GM18502 (cell line): Measurements from ENCODE around the gene SASS6.

Source experiments
- ATAC-seq: cut with Tn5 transposase; IDR thresholded peaks from one replicate; pipeline ENCODE4 v1.9.1; 2021; ENCODE audit warnings: mild to moderate bottlenecking; ENCODE audit not compliant: unreplicated experiment, poor library complexity

The SASS6 gene, protein sequence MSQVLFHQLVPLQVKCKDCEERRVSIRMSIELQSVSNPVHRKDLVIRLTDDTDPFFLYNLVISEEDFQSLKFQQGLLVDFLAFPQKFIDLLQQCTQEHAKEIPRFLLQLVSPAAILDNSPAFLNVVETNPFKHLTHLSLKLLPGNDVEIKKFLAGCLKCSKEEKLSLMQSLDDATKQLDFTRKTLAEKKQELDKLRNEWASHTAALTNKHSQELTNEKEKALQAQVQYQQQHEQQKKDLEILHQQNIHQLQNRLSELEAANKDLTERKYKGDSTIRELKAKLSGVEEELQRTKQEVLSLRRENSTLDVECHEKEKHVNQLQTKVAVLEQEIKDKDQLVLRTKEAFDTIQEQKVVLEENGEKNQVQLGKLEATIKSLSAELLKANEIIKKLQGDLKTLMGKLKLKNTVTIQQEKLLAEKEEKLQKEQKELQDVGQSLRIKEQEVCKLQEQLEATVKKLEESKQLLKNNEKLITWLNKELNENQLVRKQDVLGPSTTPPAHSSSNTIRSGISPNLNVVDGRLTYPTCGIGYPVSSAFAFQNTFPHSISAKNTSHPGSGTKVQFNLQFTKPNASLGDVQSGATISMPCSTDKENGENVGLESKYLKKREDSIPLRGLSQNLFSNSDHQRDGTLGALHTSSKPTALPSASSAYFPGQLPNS

DNA sequence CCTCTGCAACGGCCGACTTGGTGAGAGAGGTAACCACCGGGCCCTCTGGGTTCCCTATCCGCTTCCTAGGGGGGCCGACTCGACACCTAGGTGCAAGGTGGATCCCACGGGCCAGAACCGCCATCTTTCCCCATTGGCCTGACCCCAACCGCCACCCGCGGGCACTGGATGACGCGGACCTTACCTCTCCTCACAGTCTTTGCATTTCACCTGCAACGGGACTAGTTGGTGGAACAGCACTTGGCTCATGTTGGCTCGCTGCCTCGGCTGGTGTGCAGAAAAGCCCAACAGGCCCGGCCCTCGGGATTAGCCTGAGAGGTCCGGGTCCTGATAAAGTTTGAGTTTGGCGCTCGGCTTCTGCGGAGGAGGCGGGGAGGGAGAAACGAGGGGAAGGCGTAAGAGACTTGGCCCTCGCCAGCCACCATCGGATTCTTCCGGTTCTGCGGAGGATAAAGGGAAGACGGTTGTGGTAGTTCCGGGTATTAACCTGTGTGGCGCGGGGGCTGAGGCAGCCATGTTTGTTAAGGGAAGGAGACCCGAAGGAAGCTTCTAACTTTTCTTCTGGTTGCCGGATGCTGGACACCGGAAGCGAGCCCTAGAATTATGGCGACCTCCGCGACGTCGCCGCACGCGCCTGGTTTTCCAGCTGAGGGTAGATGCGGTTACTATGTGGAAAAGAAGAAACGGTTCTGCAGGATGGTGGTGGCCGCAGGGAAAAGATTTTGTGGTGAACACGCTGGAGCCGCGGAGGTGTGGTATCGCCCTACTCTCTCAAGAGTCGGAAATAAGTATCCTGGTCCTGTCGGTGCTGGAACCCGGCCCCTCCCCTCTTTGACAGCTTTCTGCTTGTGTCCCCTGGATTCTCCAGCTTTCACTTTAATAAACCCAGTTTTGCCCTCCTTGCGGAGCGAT lies at the start of gene SASS6, which contains the start of gene TRMT13:
SASS6 (minus strand) TSS at position 365 of the 912 bp plus-strand sequence; CDS start at position 249, 116 bp downstream.
TRMT13 (plus strand) TSS at position 598 of the 912 bp plus-strand sequence; CDS start at position 604, 6 bp downstream.
- ATAC-seq: peak; percentile 87

DNA sequence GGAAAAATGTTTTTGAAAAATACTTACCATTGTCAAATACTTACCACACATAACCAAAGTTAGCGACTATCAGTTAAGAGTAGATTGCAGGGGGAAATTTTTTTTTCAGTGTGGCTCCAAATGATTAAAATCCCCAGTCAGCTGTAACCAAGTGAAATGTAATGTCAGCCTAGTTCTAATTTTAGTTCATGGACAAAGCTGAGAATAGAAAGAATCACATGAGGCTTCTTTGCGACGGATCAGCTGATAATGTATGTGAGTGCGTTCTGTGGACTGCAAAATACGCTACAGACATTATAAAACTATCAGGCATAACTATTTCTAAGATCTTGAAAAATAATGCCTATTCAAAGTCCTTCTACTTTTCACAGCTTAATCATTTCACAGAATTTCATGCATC lies 45.4 kb upstream of the SASS6 start, which contains the start of gene LRRC39:
LRRC39 (minus strand) TSS at position 166 of the 400 bp plus-strand sequence. CDS start 9,740 bp downstream, outside the sequence.
- ATAC-seq: no peak

DNA sequence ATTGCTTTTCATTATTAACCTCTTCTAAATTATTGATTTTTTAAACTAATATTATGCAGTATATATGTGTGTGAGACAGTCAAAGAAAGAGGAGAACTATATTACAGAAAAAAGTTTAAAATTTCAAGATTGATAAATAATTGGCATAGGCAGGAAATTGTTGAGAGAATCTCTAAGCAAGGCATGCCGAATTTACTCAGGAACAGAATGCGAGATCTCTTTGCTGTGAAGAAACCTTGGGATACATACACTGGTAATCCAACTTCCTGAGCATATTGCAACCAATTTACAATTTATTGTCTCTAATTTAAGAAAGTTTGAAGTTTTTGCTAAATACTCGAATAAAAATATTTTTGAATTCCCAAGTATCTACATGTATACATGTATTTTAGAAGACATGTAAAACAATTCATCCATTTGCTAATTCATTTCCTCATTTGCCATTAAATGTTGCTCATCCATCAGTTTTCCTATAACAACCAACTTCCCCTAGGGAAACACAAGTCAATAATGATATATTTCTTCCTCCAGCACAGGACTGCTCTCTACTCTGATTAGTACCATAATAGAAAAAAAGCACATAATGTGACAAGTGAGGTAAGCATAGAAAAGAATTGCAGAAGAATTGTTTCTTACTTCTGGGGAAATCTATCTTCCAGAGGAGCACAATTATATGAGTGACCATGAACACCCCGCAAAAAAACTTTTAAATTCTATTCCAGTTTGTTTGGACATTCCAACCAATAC lies 44.7 kb upstream of the SASS6 start:
- ATAC-seq: no peak

DNA sequence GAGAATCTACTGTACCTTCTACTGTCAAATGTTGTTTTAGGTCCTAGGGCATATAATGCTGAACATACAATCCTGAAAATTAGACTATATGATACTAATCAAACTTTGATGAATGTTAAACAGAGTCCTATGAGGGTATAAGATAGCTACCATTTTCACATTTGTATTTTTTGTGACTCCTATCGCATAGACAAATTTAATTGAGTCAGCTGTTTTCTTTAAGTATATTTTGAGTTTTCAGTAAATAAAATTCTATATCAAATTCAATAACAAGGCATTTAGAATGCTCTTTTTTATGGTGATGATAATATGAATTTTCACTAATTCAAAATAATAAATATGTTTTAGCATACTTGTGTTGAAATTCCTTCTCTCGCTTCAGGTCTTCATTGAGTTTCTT lies 35.3 kb upstream of the SASS6 start:
- no peak for ATAC-seq

DNA sequence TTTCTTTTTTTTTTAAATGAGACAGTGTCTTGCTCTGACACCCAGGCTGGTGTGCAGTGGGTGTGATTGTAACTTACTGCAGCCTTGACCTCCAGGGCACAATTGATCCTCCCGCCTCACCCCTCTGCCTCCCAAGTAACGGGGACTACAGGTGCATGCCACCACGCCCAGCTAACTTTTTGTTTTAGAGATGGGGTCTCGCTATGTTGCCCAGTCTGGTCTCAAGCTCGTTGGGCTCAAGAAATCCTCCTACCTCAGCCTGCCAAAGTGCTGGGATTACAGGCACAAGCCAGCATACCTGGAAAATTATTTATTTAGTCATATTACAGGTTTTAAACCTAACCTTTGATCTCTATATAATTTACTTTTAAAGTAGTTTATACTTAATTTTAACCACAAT lies 32.0 kb upstream of the SASS6 start:
- no peak for ATAC-seq

DNA sequence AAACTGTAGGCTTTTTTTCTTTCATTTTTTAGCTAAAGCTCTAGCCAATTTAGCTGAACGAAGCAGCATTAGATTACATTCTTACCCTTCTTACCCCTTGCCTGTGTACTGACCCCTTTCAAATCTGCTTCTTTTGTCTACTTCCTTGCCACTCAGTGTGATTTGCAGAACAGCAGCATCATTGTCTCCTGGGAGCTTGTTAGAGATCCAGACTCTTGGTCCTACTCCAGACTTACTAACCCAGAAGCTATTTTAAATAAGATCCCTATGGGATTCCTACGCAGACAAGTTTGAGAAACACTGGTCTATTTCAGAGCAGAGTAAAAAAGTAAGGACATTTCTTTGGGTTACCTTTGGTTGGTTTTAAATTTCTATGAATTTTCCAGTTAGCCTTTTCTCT lies 31.5 kb upstream of the SASS6 start:
- ATAC-seq: no peak

DNA sequence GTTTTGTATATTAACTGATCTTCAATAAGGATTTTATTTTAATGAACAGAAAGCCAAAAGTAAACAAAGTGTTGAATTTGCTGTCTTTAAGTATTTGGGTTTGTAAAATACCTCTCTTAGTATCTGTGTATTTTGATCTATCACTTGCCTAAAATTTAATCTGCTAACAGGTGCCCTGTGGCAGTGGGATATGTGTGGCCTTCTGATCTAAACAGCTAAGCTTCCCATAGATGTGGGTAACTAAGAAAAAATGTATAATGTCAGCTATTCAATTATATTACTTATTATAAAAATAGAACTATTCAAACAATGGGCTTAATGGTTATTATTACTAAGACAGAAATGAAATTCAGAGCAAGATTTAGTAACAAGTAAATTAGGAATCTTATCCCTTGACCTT lies 30.2 kb upstream of the SASS6 start:
- no peak for ATAC-seq

DNA sequence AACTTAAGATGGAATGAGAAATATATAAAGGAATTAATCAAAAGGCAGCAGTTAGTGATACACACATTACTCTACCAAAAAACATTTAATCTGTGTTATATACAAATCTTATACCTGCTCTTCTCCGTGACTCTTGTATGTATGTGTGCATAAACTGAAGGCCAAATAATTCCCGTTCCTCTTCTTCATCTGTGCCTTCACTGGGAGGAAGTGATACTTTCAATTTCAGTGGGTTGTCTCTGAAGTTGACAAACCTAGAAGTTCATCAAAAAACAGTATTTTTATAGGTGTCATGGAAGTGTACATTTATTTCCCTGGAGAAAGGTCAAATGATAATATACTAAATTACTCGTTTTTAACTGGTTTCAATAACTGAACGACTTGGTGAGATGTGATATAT lies 19.5 kb upstream of the SASS6 start:
- ATAC-seq: no peak

DNA sequence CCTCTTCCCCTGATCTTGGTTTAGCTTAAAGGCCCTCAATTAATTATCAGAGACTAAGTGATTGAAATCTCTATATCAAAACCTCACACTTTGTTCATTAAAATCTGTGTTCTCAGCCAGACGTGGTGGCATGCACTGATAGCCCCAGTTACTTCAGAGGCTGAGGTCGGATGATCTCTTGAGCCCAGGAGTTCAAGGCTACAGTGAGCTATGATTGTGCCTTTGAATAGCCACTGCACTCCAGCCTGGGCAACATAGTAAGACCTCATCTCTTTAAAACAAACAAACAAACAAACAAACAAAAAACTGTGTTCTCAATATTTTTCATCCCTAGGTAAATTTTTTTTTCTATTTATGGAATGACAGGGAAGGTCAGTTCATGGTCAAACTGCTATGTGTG lies 18.9 kb upstream of the SASS6 start:
- no peak for ATAC-seq

DNA sequence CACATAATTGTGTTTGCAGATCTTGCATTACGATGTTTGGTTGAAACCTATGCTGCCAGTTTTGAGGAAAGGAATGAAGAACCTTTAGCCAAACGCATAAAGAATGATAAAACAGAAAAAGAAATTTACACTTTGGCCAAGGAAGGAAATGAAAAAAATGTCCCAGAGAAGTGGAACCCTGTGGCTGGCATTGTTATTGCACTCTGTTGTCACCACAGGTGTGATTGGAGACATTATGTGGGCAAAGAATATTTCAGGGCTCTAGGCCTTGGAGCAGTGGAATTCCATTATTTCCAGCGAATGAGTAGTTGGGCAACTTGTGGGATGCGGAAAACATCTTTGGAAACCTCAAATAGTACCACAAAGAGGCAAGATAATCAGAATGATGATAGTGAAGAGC lies 15.1 kb upstream of the SASS6 start:
- no peak for ATAC-seq

DNA sequence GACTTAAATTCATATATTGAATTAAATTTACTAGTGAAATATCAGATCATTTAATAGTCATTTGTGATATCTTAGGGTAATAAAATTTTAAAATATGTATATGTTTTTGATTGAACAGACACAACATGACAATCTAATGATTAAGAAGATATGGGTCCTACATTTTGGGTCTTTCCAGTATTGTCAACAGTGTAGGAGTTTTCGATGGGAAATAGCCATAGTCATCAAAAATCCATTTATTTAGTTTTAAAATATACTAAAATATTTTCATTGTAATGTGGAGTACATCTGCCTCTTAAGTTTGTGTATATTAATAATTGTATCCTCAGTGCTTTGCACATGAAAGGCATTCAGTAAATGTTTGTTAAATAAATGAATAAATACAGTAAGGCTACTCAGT lies 14.2 kb upstream of the SASS6 start:
- ATAC-seq: no peak

DNA sequence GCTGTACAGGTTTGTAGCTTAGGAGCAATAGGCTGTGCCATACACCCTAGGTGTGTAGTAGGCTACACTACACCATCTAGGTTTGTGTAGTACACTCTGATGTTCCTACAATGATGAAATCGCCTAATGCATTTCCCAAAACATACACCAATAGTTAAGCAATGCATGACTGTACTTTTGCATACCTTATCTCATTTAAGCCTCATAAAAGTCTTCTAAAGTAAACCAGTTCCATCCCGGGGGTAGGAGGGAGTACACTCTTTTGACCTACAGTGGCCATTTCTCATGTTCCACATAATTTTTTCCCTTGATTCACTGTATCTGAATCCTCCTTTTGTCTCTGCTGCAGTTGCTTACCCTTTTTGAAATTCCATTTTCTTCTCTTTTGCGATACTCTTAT lies 12.4 kb upstream of the SASS6 start:
- no peak for ATAC-seq

DNA sequence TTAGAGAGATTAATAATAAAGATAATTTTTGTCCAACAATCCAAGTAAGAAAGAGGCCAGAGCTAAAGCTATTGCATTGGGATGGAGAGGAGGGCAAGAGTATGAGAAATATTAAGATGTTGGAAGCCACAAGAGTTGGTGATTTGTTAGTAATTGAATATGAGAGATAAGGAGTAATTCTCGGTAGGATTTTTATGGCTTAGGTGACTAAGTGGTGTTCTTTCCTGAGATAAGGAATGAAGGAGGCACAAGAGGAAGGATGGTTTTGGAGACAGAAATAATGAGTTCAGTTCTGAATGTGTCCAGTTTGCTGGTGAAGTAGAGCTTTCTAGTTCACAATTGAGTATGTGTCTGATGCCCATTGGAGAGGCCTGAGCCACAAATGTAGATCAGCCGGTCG lies 9.6 kb upstream of the SASS6 start:
- ATAC-seq: no peak

DNA sequence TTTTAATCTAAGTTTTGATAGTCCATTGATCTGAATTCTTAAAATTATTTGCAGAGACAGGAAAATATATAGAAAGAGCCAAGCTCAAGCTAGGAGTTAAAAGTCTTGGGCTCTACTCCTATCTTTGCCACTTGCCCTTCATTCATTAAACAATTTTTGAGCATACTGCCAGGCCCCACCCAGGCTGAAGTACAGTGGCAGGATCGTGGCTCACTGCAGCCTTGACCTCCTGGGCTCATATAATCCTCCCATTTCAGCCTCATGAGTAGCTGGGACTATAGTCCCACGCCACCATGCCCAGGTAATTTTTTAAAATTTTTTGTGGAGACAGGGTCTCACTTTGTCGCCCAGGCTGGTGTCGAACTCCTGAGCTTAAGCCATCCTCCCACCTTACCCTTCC lies 8.5 kb upstream of the SASS6 start:
- no peak for ATAC-seq

DNA sequence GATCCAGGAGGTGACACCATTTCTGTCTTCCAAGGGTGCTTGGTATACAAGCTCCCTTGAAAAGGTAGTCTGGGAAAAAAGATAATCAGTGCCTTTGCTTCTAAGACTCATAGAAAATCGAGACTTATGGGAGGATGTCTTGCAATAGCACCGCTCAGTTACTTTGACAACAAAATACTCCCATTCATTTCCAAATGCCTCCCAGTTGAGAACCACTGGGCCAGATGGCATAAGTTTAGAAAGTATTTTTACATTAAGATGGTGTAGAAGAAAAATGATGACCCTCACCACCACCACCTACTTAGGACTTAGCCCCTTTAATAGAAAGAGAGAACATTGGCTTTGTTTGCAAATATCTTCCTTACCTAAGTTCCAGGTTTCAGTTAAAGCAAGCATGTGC lies 4.9 kb upstream of the SASS6 start:
- no peak for ATAC-seq

DNA sequence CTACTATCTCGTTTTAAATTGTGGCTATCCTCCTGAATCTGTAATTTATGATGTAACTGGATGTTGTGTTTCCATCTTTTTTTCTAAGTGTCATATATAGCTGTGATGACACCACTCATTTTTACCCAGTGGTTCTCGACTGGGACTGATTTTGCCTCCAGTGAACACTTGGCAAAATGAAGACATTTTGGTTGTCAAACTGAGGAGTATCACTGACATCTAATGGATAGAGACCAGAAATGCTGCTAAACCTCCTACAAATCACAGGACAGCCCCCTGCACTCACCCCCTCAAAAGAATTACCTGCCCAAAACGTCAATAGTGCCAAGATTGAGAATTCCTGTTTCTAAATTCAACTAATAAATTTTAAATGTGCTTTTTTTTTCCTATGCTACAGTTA lies 2.1 kb upstream of the SASS6 start:
- ATAC-seq: no peak

DNA sequence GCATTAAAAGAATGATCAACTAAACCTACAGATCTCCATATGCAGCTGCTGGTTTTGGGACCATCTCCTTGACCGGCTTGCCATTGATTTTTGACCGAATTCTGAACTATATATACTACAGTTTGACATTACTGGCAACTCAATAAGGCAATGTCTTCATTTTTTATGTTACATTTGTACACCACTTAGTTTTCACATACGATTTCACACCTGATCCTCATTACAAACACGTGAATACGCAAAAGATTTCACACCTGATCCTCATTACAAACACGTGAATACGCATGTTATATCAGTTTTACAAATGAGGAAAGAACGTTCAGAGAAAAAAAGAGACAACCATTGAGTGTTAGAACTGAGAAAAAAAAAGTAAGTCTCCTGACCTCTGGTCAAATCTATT lies 1.1 kb downstream of the SASS6 start:
- ATAC-seq: no peak

DNA sequence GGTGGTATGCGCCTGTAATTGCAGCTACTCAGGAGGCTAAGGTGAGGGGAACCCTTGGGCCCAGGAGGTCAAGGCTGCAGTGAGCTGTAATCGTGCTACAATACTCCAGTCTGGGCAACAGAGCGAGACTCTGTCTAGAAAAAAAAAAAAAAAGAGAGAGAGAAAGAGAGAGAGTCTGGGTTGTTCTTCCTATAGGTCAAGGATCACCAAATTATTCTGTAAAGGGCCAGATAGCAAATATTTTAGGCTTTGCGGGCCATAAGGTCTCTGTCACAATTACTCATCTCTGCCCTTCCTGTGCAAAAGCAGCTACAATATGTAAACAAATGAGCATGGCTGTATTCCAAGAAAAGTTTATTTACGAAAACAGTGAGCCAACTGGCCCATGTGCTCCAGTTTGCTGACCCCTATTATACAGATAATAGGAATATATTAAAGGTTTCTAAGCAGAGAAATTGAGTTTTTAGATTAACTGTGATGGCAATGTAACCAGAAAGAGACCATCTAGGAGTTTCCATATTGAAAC lies 2.1 kb downstream of the SASS6 start:
- no peak for ATAC-seq

DNA sequence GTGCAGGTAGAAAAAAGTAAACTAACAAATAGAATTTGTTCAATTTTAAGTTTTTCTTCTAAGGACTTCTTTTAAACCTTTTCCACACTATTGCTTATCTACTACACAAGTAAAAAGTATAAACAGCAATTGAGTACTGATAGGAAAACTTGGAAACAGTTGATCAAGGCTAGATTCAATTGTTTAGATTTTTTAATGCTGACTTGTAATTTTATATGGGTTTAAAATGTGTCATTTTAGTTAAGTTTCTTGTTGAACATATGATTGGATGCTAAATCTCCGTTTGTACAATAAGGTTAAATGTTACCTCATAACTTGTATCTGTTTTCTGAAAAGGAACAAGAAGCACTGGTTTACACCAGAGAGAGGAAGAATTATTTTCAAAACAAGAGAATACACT lies 5.5 kb downstream of the SASS6 start:
- ATAC-seq: no peak

DNA sequence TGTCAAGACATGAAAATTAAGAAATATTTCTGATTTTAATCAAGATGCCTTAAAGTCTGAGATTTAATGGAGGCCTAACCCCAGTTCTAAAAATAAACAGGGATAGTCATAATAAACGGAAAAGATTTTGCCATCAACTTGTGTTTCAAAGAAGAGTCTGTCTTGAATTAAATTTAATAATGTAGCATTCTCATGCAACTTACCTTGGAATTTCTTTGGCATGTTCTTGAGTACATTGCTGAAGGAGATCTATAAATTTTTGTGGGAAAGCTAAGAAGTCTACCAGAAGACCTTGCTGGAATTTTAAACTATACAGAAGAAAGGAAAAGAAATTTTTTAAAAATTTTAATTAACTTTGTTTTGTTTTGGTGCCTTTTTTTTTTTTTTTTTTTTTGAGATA lies 10.6 kb downstream of the SASS6 start:
- no peak for ATAC-seq
